BJ (cell line): ENCODE measurements around the gene CCDC63. TPM values are rescaled to one million over a fixed set of nuclear protein-coding genes. Genes with fewer than 3 reads are reported as not detected.

ENCODE experiments used
- CTCF ChIA-PET: fragments of 350-600 bp; formaldehyde crosslinking; extraction: SDS; loops from one replicate; lab custom pipeline; 2021; ENCODE audit warnings: antibody characterized with exemption, inconsistent platforms; lab: Yijun Ruan, JAX
- POLR2A ChIA-PET: fragments of 300-600 bp; sonication (Branson Sonifier 250); formaldehyde crosslinking; extraction: SDS; loops from one replicate; lab custom pipeline; 2021; ENCODE audit warnings: antibody characterized with exemption; lab: Charles Lee
- DNase-seq: peaks from one replicate; pipeline ENCODE4 v3.0.0-alpha.2; 2011; ENCODE audit warnings: low read depth
- H3K27me3 ChIP-seq: 2 replicates; pipeline ENCODE4 v1.6.0; 2011; ENCODE audit warnings: low read length; ENCODE audit not compliant: control insufficient read depth, insufficient read depth
- H3K36me3 ChIP-seq: 2 replicates; pipeline ENCODE4 v1.5.1; 2011; ENCODE audit warnings: low read length; ENCODE audit not compliant: control insufficient read depth, insufficient read depth
- H3K4me3 ChIP-seq: 2 replicates; pipeline ENCODE4 v1.5.1; 2011; ENCODE audit warnings: low read depth, mild to moderate bottlenecking, control low read depth, low read length
- CTCF ChIP-seq: IDR thresholded peaks from 2 replicates; pipeline ENCODE4 v1.5.1; 2011; ENCODE audit warnings: low read depth, mild to moderate bottlenecking, control low read depth, inconsistent platforms, low read length, moderate library complexity; ENCODE audit not compliant: insufficient read depth
- polyA minus RNA-seq: library from RNA; depleted of rRNA, polyadenylated mRNA; stranded (reverse); fragments of >200 nt; gene quantifications from 2 replicates; pipeline ENCODE4 v1.2.3, GENCODE V29; 2011; rRNA and poly(A)+ RNA removed
- polyA plus RNA-seq: library from polyadenylated mRNA; depleted of rRNA; stranded (reverse); fragments of >200 nt; gene quantifications from 2 replicates; pipeline ENCODE4 v1.2.3, GENCODE V29; 2011; rRNA removed

Gene CCDC63
- not detected in 2 replicates for polyA plus RNA-seq
- polyA minus RNA-seq, result not detected in 2 replicates

- H3K4me3 ChIP-seq, result peak within 1 kb of the TSS; percentile 20; the same call in 1 of the 2 replicates
- ChIA-PET POLR2A (no interaction called here), CTCF (interaction anchor here (0.6 to 2.6 kb wide), 6 partner anchors 12 to 41 kb away, joined by 3 to 10 read pairs (median 4); no protein-coding TSS in a partner anchor)
- peaks cover 3% of the 10 kb centered on the region for H3K27me3 ChIP-seq
- H3K36me3 ChIP-seq, result no peaks in the 10 kb centered on the region
- peak; percentile 54 for TF ChIP-seq CTCF
- no peak for DNase-seq
These were observed at the start of gene CCDC63 for GRCh38 chr12:110846615-110847566. Gene CCDC63, plus strand, starts transcription at chr12:110846987. Its CDS starts 5,968 bp downstream, at chr12:110852955.

GRCh38 chr12:110798461-110798860 is 48.3 kb upstream of the CCDC63 start:
- H3K36me3 ChIP-seq, result no peaks in the 10 kb centered on the region
- no peaks in the 10 kb centered on the region for H3K27me3 ChIP-seq
- no peak overlapping the region for H3K4me3 ChIP-seq
- POLR2A ChIA-PET, result no interaction called here
- TF ChIP-seq CTCF, result no peak
- CTCF ChIA-PET, result no interaction called here
- DNase-seq, result no peak

GRCh38 chr12:110802489-110802888 is 44.3 kb upstream of the CCDC63 start:
- Histone ChIP-seq H3K27me3 (no peaks in the 10 kb centered on the region), H3K36me3 (no peaks in the 10 kb centered on the region), H3K4me3 (no peak overlapping the region)
- no peak for DNase-seq
- no peak for TF ChIP-seq CTCF
- CTCF ChIA-PET, result interaction anchor here (1.2 kb wide), 1 partner anchor 25 kb away, joined by 3 read pairs; no protein-coding TSS in a partner anchor
- POLR2A ChIA-PET, result no interaction called here

- no peaks in the 10 kb centered on the region for H3K27me3 ChIP-seq
- no peak for TF ChIP-seq CTCF
- no peaks in the 10 kb centered on the region for H3K36me3 ChIP-seq
- ChIA-PET POLR2A (no interaction called here), CTCF (no interaction called here)
- H3K4me3 ChIP-seq, result no peak overlapping the region
- DNase-seq, result no peak
These were observed 42.4 kb upstream of the CCDC63 start for GRCh38 chr12:110804406-110804805.

GRCh38 chr12:110807640-110808039 is 39.1 kb upstream of the CCDC63 start:
- TF ChIP-seq CTCF, result no peak
- POLR2A ChIA-PET, result no interaction called here
- Histone ChIP-seq H3K36me3 (no peaks in the 10 kb centered on the region), H3K27me3 (0 out of 2 replicates have a peak, but pooled peaks cover 1% of the 10 kb centered on the region), H3K4me3 (no peak overlapping the region)
- no peak for DNase-seq
- CTCF ChIA-PET, result interaction anchor here (1.5 kb wide), 1 partner anchor 20 kb away, joined by 3 read pairs; no protein-coding TSS in a partner anchor
